ENCODE results near the gene MTG1.
"Not testable (repeated sequence)": the region's sequence is repeated elsewhere in the genome, so short reads cannot be mapped to it uniquely, and the experiment has no call there.

MTG1 gene

DNA sequence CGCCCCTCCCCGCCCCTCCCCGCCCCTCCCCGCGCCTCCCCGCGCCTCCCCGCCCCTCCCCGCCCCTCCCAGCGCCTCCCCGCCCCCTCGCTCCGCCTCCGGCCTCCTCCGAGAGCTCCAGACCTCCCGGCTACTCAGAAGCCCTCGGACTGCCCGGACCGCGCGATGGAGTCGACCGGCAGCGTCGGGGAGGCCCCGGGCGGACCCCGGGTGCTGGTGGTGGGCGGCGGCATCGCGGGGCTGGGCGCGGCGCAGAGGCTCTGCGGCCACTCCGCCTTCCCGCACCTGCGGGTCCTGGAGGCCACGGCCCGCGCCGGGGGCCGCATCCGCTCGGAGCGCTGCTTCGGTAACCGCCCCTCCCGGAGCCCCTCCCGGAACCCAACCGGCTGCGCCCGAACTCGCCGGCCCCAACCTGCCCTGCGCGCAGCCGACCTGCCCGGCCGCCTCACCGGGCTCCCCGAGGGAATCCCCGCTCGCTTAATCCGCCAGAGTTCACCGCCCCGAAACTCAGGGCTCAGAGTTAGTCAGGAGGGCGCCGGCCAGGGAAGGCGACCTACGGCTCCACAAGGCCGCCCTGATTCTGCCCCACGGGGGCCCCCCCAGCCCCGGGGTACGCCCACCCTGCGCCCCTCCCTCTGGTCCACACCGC, 14.7 kb upstream of the MTG1 start, which contains the start of gene PAOX:
Gene PAOX, plus strand, starts transcription at position 111 of the 649 bp plus-strand sequence. Its CDS starts 55 bp downstream, at position 166.
- no peak for DNase-seq

DNA sequence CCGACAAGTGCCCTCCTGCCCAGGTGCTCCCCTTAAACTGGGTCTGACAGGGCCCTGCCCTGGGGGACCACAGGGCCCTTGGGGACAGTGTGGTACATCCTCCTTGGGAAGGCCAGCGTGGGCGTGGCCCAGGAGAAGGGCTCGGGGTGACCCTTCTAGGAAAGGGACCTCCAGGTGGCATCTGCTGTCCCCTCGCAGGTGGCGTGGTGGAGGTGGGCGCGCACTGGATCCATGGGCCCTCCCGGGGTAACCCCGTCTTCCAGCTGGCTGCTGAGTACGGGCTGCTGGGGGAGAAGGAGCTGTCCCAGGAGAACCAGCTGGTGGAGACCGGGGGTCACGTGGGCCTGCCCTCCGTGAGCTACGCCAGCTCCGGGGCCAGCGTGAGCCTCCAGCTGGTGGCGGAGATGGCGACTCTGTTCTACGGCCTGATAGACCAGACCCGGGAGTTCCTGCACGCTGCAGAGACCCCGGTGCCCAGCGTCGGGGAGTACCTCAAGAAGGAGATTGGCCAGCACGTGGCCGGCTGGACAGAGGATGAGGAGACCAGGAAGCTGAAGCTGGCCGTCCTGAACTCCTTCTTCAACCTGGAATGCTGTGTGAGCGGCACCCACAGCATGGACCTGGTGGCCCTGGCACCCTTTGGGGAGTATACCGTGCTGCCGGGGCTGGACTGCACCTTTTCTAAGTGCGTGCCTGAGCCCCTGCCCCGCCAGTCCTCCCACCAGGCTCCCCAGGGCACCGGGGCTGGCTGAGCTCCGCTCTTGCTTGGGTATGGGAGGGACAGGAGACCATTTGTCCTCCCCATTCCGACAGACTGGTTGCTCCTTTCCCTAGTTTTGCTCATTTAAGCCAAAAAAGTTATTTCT, 13.9 kb upstream of the MTG1 start:
- no peak for DNase-seq

DNA sequence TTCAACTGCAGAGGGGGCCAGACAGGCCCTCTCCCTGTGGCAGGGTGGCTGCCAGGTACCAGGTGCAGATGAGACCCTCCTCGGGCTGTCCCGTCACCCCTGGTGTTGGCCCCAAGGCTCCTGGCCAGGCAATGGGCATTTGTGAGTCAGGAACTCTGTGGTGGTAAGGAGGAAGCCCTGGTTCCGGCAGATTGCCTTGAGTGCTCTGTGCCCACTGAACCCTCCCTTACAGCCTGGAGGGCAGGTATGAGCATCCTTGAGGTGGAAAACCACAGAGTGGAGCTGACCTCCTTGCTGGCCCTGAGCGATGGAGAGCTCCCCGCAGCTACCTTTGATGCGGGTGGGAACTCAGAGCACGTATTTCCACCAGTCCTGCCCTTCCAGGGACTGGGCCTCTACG, 12.9 kb upstream of the MTG1 start:
- DNase-seq = no peak

DNA sequence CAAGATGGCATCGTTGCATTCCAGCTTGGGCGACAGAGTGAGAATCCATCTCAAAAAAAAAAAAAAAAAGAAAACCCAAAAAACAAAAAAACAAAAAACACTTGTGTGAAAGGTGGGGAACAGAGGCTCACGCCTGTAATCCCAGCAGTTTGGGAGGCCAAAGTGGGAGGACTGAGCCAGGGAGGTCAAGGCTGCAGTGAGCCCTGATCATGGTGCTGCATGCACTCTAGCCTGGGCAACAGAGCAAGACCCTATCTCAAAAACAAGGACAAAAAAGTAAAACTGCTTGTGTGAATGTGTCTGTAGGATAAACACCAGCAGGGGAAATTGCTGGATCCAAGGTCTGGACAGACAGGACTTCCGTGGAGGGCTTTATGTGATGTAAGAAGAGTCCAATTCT, 10.4 kb upstream of the MTG1 start:
- no peak for DNase-seq

DNA sequence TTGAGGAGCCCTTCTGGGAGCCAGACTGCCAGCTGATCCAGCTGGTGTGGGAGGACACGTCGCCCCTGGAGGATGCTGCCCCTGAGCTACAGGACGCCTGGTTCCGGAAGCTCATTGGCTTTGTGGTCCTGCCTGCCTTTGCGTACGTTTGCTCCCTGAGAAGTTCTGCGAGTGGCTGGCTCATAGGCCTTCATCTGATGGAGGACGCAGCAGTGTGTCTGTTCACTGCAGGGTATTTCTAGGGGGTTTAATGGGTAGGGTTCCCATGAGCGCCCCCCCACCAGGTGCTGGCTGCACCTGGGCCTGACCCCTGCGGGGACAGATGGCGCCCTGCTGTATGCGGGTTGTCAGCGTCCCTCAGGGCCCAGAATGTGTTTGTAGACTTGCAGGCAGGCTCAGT, 9.9 kb upstream of the MTG1 start:
- no peak for DNase-seq

DNA sequence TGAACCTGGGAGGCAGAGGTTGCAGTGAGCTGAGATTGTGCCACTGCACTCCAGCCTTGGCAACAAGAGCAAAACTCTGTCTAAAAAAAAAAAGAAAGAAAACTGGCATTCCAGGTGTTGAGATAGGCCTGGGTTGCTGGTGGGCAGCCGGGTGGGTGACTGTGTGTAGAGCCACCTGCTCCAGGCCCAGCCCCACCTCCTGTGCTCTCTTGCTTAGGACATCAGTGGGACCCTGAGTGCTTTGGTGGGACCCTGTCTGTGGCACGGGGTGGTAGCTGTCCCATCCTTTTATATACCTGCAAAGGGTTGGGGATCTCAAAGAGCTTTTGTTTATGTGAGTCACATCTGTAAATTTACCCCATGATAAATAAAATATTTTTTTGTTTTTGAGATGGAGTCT, 8.7 kb upstream of the MTG1 start:
- DNase-seq = no peak

DNA sequence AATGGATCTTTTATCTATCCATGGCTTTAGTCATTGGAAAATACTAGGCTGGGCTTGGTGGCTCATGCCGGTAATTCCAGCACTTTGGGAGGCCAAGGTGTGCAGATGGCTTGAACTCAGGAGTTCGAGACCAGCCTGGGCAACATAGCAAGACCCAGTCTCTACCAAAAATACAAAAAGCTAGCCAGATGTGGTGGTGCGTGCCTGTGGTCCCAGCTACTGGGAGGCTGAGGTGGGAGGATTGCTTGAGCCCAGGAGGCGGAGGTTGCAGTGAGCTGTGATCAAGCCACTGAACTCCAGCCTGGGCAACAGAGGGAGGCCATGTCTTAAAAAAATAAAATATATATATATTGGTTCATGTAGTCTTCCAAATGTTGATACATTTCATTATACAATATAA, 7.0 kb upstream of the MTG1 start:
- DNase-seq = not testable (repeated sequence)

DNA sequence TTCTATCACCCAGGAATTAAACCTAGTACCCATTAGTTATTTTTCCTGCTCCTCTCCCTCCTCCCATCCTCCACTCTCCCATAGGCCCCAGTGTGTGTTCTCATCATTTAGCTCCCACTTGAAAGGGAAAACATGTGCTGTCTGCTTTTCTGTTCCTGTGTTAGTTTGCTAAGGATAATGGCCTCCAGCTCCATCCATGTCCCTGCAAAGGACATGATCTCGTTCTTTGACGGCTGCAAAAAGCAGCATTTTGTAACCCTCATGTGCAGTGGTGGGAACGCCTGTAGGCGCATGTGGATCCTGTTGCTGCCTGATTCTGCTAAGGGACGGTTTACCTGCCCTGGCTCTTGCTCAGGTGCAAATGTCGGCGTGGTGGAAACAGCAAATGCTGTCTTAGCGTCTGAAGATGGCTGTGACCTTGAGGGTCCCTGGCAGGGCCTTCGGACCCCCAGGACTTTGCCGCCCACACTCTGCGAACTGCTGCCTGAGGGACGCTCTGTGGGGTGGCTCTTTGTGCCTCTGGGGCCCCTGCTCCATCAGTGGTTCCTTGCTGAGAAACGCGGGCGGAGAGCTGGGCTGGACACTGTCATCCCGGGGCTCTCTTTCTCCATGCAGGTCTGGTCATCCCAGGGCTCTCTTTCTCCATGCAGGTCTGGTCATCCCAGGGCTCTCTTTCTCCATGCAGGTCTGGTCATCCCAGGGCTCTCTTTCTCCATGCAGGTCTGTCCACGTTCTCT, 5.6 kb upstream of the MTG1 start:
- DNase-seq = no peak

DNA sequence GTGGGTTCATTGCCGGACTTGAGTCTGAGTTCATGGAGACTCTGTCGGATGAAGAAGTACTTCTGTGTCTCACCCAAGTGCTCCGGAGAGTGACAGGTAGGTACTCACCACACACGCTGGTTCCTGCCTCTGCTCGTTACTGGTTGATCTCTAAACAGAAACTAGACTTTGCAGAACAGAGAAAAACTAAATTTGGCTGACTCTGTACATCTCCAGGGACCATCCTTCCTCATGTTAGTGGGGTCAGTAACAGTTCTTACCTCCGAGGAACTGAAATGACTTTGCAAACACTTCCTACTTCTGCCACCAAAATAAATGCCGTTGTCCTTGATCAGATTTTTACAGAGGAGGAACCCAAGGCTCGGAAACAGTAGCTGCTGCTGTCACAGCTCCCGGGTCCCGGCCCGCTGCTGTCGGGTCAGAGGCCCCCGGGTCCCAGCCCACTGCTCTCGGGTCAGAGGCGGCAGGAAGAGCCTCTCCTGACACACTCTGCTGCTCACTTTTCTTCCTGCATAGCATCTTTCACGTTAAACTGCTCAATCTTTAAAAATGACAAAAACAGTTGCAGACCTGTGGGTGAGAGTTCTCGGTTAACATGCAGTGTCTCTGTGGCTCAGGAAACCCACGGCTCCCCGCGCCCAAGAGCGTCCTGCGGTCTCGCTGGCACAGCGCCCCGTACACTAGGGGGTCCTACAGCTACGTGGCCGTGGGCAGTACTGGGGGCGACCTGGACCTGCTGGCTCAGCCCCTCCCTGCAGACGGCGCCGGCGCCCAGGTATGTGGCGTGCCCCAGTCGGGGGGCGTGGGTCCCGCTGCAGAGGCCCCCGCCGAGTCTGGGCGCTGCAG, 4.8 kb upstream of the MTG1 start:
- peak; percentile 50 for DNase-seq

DNA sequence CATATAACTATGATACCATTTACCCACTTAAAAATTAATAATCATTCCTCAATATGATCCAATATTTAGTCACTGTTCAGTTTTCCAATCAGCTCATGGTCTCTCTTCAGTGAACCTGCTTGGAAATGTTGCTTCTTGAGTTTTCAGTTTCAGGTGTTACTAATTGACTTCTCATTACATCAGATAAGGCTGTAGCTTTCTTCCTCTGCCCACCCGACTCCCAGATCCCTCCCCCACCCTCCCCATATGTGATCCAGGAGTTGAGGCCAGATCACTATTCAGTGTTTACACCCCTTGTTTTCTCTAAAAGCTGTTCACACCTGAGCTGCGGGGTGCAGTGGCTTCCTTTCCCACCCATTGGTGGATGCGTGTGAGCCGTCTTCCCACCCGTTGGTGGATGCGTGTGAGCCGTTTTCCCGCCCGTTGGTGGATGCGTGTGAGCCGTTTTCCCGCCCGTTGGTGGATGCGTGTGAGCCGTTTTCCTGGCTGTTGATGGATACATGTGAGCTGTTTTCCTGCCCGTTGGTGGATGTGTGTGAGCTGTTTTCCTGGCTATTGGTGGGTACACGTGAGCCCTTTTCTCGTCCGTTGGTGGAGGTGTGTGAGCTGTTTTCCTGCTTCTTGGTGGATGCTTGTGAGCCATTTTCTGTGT, 3.2 kb upstream of the MTG1 start:
- DNase-seq = no peak

DNA sequence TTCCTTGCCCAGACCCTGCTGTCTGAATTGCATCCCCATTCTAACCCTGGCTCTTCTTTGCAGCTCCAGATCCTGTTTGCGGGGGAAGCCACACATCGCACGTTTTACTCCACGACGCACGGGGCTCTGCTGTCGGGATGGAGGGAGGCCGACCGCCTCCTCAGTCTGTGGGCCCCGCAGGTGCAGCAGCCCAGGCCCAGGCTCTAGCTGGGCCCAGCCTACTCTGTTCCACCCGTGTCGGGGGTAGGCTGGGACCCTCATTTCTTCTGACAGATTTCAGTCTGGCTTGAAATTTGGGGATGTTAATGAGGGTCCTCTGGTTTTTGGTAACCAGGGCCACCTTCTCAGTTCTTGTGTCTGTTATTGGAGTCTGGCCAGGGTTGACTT, 2.7 kb upstream of the MTG1 start:
- no peak for DNase-seq

DNA sequence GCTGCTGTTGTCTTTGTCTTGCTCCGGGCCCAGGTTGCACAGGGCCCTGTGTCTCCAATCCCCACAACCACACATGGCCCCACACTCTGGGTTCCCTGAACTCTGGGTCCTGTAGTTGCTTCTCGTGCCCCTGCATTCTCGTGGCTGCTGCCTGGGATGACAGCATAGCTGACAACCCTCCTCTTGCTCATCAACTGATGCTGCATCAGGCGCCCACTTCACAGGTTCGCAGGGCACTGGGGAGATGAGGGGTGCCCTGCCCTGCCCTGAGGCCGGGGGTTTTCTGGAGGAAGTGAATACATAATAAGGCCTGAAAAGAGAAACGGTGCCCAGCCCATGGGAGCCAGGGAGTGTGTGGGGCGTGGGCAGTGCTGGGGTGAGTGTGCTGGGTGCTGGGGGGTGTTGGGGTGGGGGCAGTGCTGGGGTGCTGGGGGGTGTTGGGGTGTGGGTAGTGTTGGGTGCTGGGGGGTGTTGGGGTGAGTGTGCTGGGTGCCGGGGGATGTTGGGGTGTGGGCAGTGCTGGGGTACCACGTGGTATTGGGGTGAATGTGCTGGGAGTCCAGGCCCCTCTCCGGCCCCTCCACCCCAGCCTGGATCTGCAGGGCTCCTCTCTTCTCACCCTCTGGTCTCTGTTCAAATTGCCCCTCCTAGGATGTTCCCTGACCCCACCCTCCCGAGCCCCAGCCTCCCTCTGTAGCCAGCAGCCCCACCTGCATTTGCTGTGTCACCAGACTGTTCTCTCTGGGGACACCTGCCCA, 2.0 kb upstream of the MTG1 start:
- DNase-seq = no peak

DNA sequence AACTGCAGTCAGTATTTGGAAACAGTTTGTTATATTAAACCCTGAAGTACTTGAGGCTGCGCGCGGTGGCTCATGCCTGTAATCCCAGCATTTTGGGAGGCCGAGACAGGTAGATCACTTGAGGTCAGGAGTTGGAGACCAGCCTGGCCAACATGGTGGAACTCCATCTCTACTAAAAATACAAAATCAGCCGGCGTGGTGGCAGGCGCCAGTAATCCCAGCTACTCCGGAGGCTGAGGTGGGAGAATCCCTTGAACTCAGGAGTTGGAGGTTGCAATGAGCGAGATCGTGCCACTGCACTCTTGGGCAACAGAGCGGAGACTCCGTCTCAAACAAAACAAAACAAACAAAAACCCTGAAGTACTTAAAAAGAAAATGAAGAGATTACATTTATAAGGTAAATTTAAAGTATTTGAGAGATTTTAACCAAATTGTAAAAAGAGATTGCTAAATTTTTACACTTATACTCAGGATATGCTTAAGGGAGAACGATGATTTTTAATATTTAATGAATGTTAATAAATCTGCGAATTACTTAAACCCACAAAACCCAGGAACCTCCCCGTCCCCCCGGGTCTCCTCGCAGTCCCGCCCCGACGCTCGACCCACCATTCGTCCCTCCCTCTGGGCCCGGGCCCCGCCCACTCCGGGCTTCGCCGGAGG, 425 bp upstream of the MTG1 start:
- no peak for DNase-seq

DNA sequence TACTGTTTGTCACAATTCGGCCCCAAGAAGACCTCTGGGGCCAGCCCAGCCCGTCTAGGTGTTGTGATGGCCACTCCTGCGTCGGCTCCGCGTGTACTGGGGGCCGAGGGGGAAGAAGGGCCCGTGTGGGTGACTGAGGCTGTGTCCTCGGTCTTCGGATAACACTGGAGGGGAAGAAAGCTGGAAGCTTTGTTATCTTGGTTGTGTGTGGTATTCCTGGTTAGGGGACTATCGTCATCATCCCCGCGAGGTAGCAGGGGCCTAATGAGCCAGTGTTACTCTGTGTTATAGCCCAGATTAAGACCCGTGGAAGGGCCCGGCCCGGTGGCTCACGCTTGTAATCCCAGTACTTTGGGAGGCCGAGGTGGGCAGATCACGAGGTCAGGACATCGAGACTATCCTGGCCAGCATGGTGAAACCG, 854 bp downstream of the MTG1 start:
- DNase-seq = no peak

DNA sequence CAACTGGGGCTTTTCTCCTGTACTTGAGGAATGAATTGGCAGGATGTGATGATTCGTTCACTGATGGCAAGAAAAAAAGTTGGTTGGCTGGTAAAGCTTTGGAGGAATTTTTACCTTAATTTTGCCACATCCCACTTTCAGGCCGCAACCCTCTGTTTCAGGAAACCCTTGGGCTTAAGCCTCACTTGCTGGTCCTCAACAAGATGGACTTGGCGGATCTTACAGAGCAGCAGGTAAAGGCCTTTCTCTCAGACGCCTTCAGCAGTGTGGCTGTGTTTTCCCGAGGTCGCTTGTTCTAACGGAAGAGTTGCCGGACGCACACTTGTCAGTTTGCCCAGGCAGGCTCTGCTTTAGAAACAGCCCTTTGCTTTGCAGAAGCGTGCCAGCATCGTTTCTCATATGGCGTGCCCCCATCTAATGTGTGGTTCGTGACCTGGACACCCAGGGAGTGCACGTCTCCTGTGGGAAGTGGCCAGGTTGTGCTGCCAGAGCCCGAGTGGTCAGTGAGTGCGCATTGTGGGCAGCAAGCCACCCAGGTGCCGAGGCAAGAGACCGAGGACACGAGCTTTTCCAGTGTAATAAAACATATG, 2.2 kb downstream of the MTG1 start:
- DNase-seq = no peak

DNA sequence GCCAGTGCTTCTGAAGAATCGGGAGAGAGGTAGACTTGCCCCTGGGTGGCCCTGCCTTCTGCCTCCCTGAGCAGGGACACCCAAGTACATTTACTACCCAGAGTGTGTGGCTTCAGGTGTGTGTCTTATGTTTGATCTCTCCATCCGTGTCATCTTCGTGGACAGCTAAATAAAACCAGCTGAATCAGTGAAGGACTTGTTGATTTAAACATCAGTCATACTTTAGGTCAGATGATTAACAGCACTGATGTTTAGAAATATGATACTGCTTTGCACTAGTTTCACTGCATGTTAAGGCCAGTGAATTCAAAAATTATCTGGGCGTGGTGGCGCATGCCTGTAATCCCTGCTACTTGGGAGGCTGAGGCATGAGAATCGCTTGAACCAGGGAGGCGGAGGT, 4.0 kb downstream of the MTG1 start:
- DNase-seq = no peak

DNA sequence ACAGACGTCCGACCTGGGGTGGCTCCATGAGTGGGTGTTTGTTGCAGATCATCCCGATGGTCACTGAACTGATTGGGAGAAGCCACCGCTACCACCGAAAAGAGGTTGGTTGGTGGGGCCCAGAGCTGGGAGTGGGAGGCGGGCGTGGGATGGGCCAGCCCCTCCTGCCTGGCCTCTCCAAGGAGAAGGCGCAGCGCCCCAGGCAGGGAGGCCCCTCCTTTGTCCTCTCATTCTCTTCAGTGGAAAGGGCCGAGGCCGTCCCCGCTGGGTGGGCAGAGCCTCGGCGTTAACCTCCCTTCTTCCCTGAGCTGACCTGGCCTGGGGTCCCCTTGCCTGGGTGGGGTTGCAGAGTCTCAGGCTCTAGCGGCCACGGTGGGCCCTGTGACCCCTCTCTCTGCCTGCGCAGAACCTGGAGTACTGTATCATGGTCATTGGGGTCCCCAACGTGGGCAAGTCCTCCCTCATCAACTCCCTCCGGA, 5.2 kb downstream of the MTG1 start:
- DNase-seq = no peak

DNA sequence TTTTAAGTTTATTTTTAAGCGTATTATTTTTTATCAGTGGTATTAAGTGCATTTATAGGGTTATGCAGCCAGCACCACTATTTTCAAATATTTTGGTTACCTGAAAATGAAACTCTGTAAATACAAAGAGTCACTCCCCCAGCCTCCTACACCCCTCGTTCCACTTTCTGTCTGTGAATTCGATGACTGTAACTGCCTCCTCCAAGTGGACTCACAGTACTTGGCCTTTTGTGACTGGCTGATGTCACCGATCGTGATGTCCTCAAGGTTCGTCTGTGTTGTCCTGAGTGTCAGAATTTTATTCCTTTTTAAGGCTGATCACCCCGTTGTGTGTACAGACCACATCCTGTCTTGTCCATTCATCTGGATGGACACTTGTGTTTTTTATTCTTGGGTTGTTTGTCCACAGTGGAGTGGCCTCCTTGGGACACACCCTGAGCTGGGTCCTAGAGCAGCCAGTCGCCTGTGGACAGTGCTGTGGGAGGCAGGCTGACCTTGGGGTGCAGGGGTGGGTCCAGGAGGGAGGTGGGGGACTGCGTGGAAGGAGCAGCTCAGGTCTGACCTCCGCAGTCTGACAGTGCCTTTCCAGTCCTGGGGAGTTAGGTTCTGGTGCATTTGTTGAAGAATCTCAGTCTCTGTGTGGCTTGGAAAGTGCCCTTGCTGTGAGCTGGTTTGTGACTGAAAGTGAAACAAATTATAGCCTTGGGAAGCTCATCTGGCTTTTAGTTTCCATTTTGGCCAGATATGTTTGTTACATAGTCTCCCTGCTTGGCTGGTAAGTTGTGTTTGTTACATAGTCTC, 6.9 kb downstream of the MTG1 start:
- DNase-seq = no peak

DNA sequence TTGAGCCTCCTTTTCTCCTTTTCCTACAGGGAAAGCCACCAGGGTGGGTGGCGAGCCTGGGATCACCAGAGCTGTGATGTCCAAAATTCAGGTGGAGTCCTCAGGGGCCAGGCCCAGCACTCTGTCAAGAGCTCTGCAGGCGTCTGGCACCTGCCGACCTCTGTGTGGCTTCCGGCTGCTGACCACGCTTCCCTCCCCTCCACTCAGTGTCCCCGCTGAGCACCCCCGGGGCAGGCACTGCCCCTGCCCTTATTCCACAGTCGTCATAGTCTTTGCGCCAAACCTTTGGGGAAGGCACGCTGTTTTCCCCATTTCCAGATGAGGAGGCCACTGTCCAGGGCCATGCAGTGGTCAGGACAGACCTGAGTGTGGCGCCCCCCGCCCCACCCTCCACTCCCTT, 7.5 kb downstream of the MTG1 start:
- no peak for DNase-seq

All from SIG-M5 (cell line).